Ramos (cell line): ENCODE results near the gene PFN2.
"Not testable (repeated sequence)": the region's sequence is repeated elsewhere in the genome, so short reads cannot be mapped to it uniquely, and the experiment has no call there.

ENCODE experiments used
- in situ Hi-C: fragments of 300-500 bp; cut with MboI; formaldehyde crosslinking; loops from one replicate; pipeline ENCODE4 v1.14.3; 2022; ENCODE audit warnings: low sequenced_read_pairs; ENCODE audit not compliant: unreplicated experiment

The PFN2 gene

GRCh38 chr3:149969110-149969939, 1.4 kb downstream of the PFN2 start:
- in situ Hi-C loops = loop anchor here (10.0 kb wide), 1 partner anchor 255 kb away; no protein-coding TSS in a partner anchor

- in situ Hi-C loops = loop anchor here (10.0 kb wide), 1 partner anchor 257 kb away; no protein-coding TSS in a partner anchor
Observed at GRCh38 chr3:149968216-149968615, 2.5 kb downstream of the PFN2 start.

GRCh38 chr3:149967086-149967685, 3.5 kb downstream of the PFN2 start:
- in situ Hi-C loops = loop anchor here (10.0 kb wide), 1 partner anchor 258 kb away; no protein-coding TSS in a partner anchor

GRCh38 chr3:149965278-149965677, 5.4 kb downstream of the PFN2 start:
- in situ Hi-C loops = loop anchor here (10.0 kb wide), 1 partner anchor 260 kb away; no protein-coding TSS in a partner anchor

GRCh38 chr3:149964291-149964690, 6.4 kb downstream of the PFN2 start:
- in situ Hi-C loops = loop anchor here (10.0 kb wide), 1 partner anchor 261 kb away; no protein-coding TSS in a partner anchor

GRCh38 chr3:149963485-149963884, 7.2 kb downstream of the PFN2 start:
- in situ Hi-C loops = loop anchor here (10.0 kb wide), 1 partner anchor 261 kb away; no protein-coding TSS in a partner anchor

- in situ Hi-C loops = no loop called here
Observed at GRCh38 chr3:149959443-149959842, 11.3 kb downstream of the PFN2 start.

GRCh38 chr3:149958171-149958796, 12.4 kb downstream of the PFN2 start:
- in situ Hi-C loops = no loop called here

- in situ Hi-C loops = no loop called here
Observed at GRCh38 chr3:149957361-149958125, 13.2 kb downstream of the PFN2 start.

- in situ Hi-C loops = no loop called here
Observed at GRCh38 chr3:149955449-149955848, 15.2 kb downstream of the PFN2 start.

GRCh38 chr3:149954812-149955211, 15.9 kb downstream of the PFN2 start:
- in situ Hi-C loops = no loop called here

GRCh38 chr3:149949181-149949580, 21.5 kb downstream of the PFN2 start:
- in situ Hi-C loops = no loop called here

- in situ Hi-C loops = no loop called here
Observed at GRCh38 chr3:149947231-149947630, 23.5 kb downstream of the PFN2 start.

- in situ Hi-C loops = not testable (repeated sequence)
Observed at GRCh38 chr3:149943966-149944365, 26.7 kb downstream of the PFN2 start.

GRCh38 chr3:149942409-149942808, 28.3 kb downstream of the PFN2 start:
- in situ Hi-C loops = no loop called here

GRCh38 chr3:149941946-149942345, 28.7 kb downstream of the PFN2 start:
- in situ Hi-C loops = no loop called here

GRCh38 chr3:149941186-149941585, 29.5 kb downstream of the PFN2 start:
- in situ Hi-C loops = no loop called here

- in situ Hi-C loops = not testable (repeated sequence)
Observed at GRCh38 chr3:149938392-149939055, 32.2 kb downstream of the PFN2 start.

- in situ Hi-C loops = no loop called here
Observed at GRCh38 chr3:149936812-149937230, 33.9 kb downstream of the PFN2 start.

GRCh38 chr3:149934524-149934923, 36.2 kb downstream of the PFN2 start:
- in situ Hi-C loops = no loop called here
